Measurements from ENCODE around the gene MYO5B. TPM values are rescaled to one million over a fixed set of nuclear protein-coding genes. Genes with fewer than 3 reads are reported as not detected.

Gene MYO5B
- total RNA-seq, 4 donors from 2014 or later = 1.9 to 18.3 (median 4.4) TPM

DNA sequence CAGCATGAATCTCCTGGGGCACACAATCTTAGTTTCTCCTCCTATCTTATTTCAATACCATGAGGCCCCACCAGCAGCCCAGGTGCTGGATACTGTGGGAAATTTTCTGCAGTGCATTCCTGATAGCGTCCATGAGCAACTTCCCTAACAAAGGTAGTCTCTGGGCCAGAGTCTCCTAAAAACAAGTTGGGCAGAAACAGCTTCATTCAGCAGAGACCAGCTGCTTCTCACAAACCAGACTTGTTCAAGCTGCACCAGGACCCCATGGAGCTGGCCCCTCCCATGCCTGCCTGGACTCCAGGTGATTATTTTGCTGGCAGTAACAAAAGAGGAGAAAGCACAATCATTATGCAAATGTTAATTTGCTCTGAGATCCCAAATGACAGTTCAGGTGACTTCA, 31.4 kb downstream of the MYO5B start:
- no peak overlapping the region for H3K4me3 ChIP-seq
- 71% methylated on average over 1 of the region's 1 CpG; no CpG with 5 or more reads in 1 of the 2 donors for WGBS, 2 donors (ENCODE audit: low coverage in 1 of 2)

GRCh38 chr18:50162486-50163304, 32.3 kb downstream of the MYO5B start:
- Histone ChIP-seq H3K4me1 (no peaks in the 10 kb centered on the region), H3K27ac (no peak overlapping the region), H3K27me3 (peaks cover 56% of the 10 kb centered on the region), H3K9me3 (no peaks in the 10 kb centered on the region), H3K36me3 (no peaks in the 10 kb centered on the region), H3K4me3 (no peak overlapping the region)
- ATAC-seq = no peak
- 38 to 48% methylated on average over 5 to 9 of the region's 9 CpGs for WGBS, 2 donors (ENCODE audit: low coverage in 1 of 2)
- TF ChIP-seq POLR2A (IDR thresholded peaks at IDR 0.05) = no peak
- no peak for TF ChIP-seq POLR2AphosphoS5 (IDR thresholded peaks at IDR 0.05)
- TF ChIP-seq EP300 (IDR thresholded peaks at IDR 0.05) = no peak
- TF ChIP-seq CTCF (IDR thresholded peaks at IDR 0.05) = no peak

More for the DNA sequence above, 31.4 kb downstream of the MYO5B start:
- no peaks in the 10 kb centered on the region for H3K36me3 ChIP-seq
- TF ChIP-seq CTCF (IDR thresholded peaks at IDR 0.05) (no peak), POLR2A (IDR thresholded peaks at IDR 0.05) (no peak), POLR2AphosphoS5 (IDR thresholded peaks at IDR 0.05) (no peak), EP300 (IDR thresholded peaks at IDR 0.05) (no peak)
- H3K27me3 ChIP-seq = peaks cover 56% of the 10 kb centered on the region
- no peaks in the 10 kb centered on the region for H3K4me1 ChIP-seq
- ATAC-seq = no peak
- H3K27ac ChIP-seq = no peak overlapping the region
- H3K9me3 ChIP-seq = no peaks in the 10 kb centered on the region

DNA sequence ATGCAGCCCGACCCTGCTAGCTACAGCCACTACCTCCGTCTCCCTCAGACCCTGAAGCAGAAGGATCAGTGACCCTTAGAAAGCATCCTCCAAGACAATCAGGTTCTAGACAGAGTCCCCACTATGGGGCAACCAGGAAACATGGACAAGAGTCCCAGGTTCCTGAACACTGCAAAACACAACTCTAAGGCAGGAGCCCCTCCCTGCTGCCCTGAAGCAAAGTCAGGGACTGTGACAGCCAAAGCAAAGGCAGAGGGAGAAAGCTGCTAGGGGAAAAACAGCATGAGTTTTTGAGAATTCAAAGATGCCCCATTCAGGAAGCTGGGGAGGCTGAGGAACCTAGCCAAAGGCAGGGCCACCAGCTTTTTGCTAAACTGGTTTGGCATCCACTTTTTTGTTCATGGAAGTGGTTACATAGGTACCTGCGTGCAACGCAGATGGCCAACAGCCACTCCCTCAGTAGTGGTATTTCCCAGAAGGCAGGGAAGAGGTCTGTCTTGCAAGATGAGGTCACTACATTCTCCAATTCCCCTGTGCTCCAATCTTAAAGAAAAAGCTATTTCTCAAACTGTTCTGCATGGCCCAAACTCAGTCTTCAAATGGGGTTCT, 33.2 kb downstream of the MYO5B start:
- TF ChIP-seq POLR2AphosphoS5 (IDR thresholded peaks at IDR 0.05) = no peak
- TF ChIP-seq EP300 (IDR thresholded peaks at IDR 0.05) = no peak
- no peak for TF ChIP-seq POLR2A (IDR thresholded peaks at IDR 0.05)
- H3K27ac ChIP-seq = no peak overlapping the region
- WGBS, 2 donors (ENCODE audit: low coverage in 1 of 2) = 63 to 70% methylated on average over 2 to 4 of the region's 4 CpGs
- H3K4me3 ChIP-seq = no peak overlapping the region
- H3K9me3 ChIP-seq = no peaks in the 10 kb centered on the region
- no peak for ATAC-seq
- no peaks in the 10 kb centered on the region for H3K4me1 ChIP-seq
- H3K36me3 ChIP-seq = no peaks in the 10 kb centered on the region
- H3K27me3 ChIP-seq = peaks cover 56% of the 10 kb centered on the region

DNA sequence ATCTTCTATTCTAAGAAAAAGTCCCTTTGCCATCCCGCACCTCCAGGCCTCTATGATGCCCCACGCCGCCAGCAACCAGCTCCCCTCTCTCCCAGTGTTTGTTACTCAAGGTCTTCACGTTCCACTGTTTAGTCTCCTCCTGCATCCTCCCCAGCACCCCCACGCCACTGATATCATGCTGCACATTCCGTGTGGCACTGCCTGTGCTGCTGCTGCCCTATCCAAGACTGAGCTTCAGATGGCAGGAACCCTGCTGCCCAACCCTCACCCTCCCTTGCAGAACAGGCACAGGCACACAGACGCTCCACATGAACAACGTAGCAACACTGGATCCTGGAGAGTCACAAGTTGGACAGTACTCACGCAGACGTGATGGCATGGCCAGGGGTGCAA, 35.3 kb downstream of the MYO5B start:
- no peak overlapping the region for H3K27ac ChIP-seq
- ATAC-seq = no peak
- H3K9me3 ChIP-seq = no peaks in the 10 kb centered on the region
- H3K27me3 ChIP-seq = peaks cover 44% of the 10 kb centered on the region
- TF ChIP-seq POLR2AphosphoS5 (IDR thresholded peaks at IDR 0.05) (no peak), CTCF (IDR thresholded peaks at IDR 0.05) (no peak), POLR2A (IDR thresholded peaks at IDR 0.05) (no peak), EP300 (IDR thresholded peaks at IDR 0.05) (no peak)
- WGBS, 2 donors (ENCODE audit: low coverage in 1 of 2) = 75 to 79% methylated on average over 2 to 6 of the region's 10 CpGs
- no peaks in the 10 kb centered on the region for H3K36me3 ChIP-seq
- no peak overlapping the region for H3K4me3 ChIP-seq
- no peaks in the 10 kb centered on the region for H3K4me1 ChIP-seq

DNA sequence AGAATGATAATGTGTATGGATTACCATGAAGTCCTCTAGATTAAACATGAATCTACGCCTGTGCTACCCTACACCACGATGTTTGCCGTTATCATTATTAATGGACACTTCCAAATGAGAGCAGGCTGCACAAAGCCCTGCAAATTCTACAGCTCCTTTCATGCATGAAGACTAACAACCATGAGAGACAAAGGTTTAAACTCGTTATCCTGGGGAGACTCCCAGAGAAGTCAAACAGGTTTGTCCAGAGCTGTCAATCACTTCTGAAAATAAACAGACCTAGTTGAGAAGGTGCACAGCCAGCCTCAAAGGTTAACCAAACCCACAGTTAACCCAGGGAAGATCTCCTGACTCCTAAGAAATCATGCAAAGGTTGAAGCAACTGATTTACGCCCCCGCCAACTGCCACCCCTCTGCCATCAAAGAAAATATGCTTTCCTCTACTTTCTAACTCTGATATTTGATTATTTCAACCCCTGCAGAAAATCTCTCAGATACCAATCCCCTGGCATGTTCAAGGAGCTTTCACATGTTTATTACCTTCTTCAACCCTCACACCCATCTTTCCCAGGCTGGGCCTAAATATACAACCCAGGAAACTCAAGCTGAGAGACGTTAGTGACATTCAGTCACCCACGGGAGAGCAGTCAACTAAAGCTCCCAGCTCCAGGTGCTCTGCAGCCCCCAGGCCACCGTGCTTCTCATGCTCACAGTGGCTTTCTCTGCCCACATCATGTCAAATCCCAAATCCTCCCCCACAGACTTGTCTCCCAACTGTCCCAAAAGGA, 35.9 kb downstream of the MYO5B start:
- peaks cover 44% of the 10 kb centered on the region for H3K27me3 ChIP-seq
- no peaks in the 10 kb centered on the region for H3K36me3 ChIP-seq
- H3K4me1 ChIP-seq = no peaks in the 10 kb centered on the region
- no peak for TF ChIP-seq EP300 (IDR thresholded peaks at IDR 0.05)
- no peak for TF ChIP-seq CTCF (IDR thresholded peaks at IDR 0.05)
- TF ChIP-seq POLR2AphosphoS5 (IDR thresholded peaks at IDR 0.05) = no peak
- no peak for TF ChIP-seq POLR2A (IDR thresholded peaks at IDR 0.05)
- H3K4me3 ChIP-seq = no peak overlapping the region
- H3K9me3 ChIP-seq = no peaks in the 10 kb centered on the region
- no peak overlapping the region for H3K27ac ChIP-seq
- ATAC-seq = no peak
- whole genome bisulfite sequencing, 2 donors (ENCODE audit: low coverage in 1 of 2) = 42 to 73% methylated on average over 8 to 9 of the region's 9 CpGs
